ENCODE measurements around the gene ITGAD. TPM values are rescaled to one million over a fixed set of nuclear protein-coding genes. Genes with fewer than 3 reads are reported as not detected.

The ITGAD gene
- total RNA-seq, 1 donor from 2014 or later = not detected

DNA sequence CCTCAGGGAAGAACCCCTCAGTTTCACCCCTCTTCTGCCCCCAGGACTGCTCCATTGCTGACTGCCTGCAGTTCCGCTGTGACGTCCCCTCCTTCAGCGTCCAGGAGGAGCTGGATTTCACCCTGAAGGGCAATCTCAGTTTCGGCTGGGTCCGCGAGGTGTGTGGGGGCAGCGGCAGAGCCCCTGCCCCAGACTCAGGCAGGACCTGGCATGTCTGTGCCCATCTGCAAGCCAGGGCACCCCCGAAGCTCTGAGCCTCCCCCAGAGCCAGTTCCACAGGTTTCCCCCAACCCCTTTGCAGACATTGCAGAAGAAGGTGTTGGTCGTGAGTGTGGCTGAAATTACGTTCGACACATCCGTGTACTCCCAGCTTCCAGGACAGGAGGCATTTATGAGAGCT is 30.7 kb downstream of the ITGAD start:
- no peaks in the 10 kb centered on the region for H3K36me3 ChIP-seq
- no peaks in the 10 kb centered on the region for H3K9me3 ChIP-seq
- TF ChIP-seq, protein P1, sequence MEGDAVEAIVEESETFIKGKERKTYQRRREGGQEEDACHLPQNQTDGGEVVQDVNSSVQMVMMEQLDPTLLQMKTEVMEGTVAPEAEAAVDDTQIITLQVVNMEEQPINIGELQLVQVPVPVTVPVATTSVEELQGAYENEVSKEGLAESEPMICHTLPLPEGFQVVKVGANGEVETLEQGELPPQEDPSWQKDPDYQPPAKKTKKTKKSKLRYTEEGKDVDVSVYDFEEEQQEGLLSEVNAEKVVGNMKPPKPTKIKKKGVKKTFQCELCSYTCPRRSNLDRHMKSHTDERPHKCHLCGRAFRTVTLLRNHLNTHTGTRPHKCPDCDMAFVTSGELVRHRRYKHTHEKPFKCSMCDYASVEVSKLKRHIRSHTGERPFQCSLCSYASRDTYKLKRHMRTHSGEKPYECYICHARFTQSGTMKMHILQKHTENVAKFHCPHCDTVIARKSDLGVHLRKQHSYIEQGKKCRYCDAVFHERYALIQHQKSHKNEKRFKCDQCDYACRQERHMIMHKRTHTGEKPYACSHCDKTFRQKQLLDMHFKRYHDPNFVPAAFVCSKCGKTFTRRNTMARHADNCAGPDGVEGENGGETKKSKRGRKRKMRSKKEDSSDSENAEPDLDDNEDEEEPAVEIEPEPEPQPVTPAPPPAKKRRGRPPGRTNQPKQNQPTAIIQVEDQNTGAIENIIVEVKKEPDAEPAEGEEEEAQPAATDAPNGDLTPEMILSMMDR (IDR thresholded peaks at IDR 0.05) = no peak
- TF ChIP-seq POLR2AphosphoS5 (IDR thresholded peaks at IDR 0.05; ENCODE audit: insufficient read depth in 1 of 2, low read depth in 1 of 2) (no peak), POLR2A (IDR thresholded peaks at IDR 0.05) (no peak)
- no peak for DNase-seq (ENCODE audit: extremely low spot score in 2 of 2)
- no peak overlapping the region for H3K4me3 ChIP-seq
- intact Hi-C loops (cut with DNase I) = no loop called here
- no peak overlapping the region for H3K27ac ChIP-seq
- no peaks in the 10 kb centered on the region for H3K27me3 ChIP-seq
- H3K4me1 ChIP-seq = peaks cover 5% of the 10 kb centered on the region

DNA sequence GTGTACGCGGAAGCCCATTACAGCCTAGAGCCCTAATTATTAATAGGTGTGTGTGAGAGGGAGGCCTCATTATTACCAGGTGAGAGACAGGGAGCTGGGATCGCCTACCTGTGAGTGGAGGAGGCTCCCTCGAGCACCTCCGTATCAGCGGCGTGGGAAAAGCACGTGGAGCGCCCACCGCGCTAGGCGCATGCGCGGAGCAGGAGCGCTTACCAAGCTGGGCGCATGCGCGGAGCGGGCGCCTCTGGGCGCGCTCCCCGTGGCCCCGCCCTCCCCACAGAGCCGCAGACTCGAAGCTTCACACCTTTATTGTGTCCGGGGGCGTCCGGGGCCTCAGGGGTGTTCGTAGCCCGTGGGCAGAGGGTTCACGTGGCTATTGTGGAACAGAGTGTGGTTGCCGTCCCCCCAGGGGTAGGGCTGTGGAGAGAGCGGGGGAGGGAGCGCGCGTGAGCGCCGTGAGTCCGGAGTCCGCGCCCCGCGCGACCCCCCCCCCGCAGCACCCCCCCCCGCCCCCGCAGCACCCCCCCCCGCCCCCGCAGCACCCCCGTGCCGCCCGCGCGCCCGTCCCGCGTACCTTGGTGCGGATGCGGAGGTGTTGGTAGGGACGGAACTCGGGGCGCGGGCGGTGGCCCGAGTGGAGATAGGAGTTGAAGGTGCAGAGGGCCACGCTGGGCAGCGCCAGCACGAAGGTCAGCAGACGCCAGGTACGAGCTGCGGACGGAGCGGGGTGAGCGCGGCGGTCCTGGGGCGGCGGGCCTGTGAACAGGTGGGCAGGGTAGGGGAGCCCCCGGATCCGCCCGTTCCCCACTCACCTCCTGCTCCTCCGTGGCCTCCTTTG is 34.5 kb downstream of the ITGAD start:
- Histone ChIP-seq H3K9me3 (no peaks in the 10 kb centered on the region), H3K27me3 (no peaks in the 10 kb centered on the region), H3K4me1 (peaks cover 5% of the 10 kb centered on the region), H3K27ac (no peak overlapping the region), H3K36me3 (no peaks in the 10 kb centered on the region), H3K4me3 (peak overlapping the region; percentile 39 to 48)
- intact Hi-C loops (cut with DNase I) = no loop called here
- no peak for TF ChIP-seq POLR2A (IDR thresholded peaks at IDR 0.05)
- TF ChIP-seq, protein P1 (IDR thresholded peaks at IDR 0.05) = no peak
- TF ChIP-seq POLR2AphosphoS5 (IDR thresholded peaks at IDR 0.05; ENCODE audit: insufficient read depth in 1 of 2, low read depth in 1 of 2) = no peak
- DNase-seq (ENCODE audit: extremely low spot score in 2 of 2) = no peak

DNA sequence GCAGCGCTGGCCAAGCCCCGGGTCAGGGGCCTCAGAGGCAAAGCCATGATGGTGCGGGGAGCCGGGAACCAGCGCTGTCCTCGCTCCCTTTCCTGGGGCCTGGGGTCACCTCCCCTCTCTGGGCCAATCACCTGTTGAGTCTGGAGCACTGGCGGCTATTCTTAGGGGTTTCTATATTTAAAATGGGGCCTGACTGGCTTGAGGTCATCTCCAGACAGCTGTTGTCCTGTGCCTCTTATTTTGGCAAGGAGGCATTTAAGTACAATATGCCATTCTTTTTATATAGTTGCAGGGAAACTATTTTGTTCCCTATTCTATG is 35.1 kb downstream of the ITGAD start, which contains the start of gene COX6A2:
TSS of gene COX6A2 (minus strand) at position 82 of the 319 bp plus-strand sequence. CDS start at position 47, 35 bp downstream.
- Histone ChIP-seq H3K4me3 (peak within 1 kb of the TSS; percentile 39 to 48), H3K4me1 (peaks cover 5% of the 10 kb centered on the region), H3K36me3 (no peaks in the 10 kb centered on the region), H3K9me3 (no peaks in the 10 kb centered on the region), H3K27me3 (no peaks in the 10 kb centered on the region), H3K27ac (no peak within 1 kb of the TSS)
- DNase-seq (ENCODE audit: extremely low spot score in 2 of 2) = no peak
- no peak for TF ChIP-seq POLR2A (IDR thresholded peaks at IDR 0.05)
- TF ChIP-seq, protein P1 (IDR thresholded peaks at IDR 0.05) = no peak
- intact Hi-C loops (cut with DNase I) = no loop called here

DNA sequence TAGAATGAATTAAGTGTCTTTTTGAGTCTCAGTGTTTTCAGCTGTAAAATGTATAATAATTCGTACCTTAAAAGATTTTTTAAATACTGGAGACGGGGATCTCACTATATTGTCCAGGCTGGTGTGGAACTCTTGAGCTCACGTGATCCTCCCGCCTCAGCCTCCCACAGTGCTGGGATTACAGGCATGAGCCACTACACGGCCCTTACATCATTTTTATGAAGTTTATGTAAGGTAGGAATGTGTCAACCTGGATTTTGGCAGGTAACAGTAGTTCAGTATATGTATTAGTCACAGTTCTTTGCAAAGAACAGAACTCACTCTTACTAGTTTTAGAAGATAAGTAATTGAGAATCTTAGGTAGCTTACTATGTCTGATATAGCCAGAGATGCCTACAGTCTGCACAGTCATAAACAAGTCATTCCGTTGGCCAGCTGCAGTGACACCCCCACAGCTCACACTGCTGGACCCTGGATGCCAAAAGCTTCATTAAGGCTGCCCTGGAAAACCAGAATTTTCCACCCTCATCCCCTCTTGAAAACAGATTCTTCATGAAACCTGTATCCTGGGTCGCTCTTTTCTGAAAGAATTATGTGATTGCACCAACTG is 35.6 kb downstream of the ITGAD start:
- Histone ChIP-seq H3K36me3 (no peaks in the 10 kb centered on the region), H3K4me1 (peaks cover 5% of the 10 kb centered on the region), H3K27me3 (no peaks in the 10 kb centered on the region), H3K27ac (no peak overlapping the region), H3K4me3 (no peak overlapping the region), H3K9me3 (no peaks in the 10 kb centered on the region)
- intact Hi-C loops (cut with DNase I) = no loop called here
- DNase-seq (ENCODE audit: extremely low spot score in 2 of 2) = no peak
- TF ChIP-seq POLR2A (IDR thresholded peaks at IDR 0.05) (no peak), POLR2AphosphoS5 (IDR thresholded peaks at IDR 0.05; ENCODE audit: insufficient read depth in 1 of 2, low read depth in 1 of 2) (no peak)
- TF ChIP-seq, protein P1 (IDR thresholded peaks at IDR 0.05) = no peak

DNA sequence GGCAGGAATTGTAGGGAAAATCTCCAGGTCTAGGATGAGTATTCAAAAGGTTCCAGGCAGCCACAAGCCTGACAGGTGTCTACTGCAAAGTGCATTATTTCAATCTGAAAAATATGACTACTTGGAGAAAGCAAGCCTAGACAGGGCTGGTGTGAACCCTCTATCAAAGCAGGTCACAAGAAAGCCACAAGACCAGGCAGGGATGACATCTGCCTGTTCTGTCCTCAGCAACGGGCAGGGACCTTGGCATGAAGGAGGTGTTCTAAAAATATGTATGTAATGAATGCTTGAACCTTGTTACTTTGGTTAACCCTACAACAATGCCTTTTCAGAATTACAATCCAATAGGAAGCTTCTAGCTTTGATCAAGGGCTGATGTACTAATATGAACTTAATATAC is 36.2 kb downstream of the ITGAD start:
- Histone ChIP-seq H3K9me3 (no peaks in the 10 kb centered on the region), H3K4me3 (no peak overlapping the region), H3K27ac (no peak overlapping the region), H3K4me1 (peaks cover 5% of the 10 kb centered on the region), H3K36me3 (no peaks in the 10 kb centered on the region), H3K27me3 (no peaks in the 10 kb centered on the region)
- intact Hi-C loops (cut with DNase I) = no loop called here
- no peak for DNase-seq (ENCODE audit: extremely low spot score in 2 of 2)
- no peak for TF ChIP-seq POLR2AphosphoS5 (IDR thresholded peaks at IDR 0.05; ENCODE audit: insufficient read depth in 1 of 2, low read depth in 1 of 2)
- TF ChIP-seq, protein P1 (IDR thresholded peaks at IDR 0.05) = no peak
- TF ChIP-seq POLR2A (IDR thresholded peaks at IDR 0.05) = no peak
